Testis (tissue), 3 donors: ENCODE data around the gene FHIP1B. TPM values are rescaled to one million over a fixed set of nuclear protein-coding genes. Genes with fewer than 3 reads are reported as not detected.

ENCODE experiments used
- DNase-seq: peaks from one replicate; pipeline ENCODE4 v3.0.0-alpha.2; 2019
- H3K27ac ChIP-seq, 2 donors: fragments of 200-600 bp; sonication (generic); one replicate each; pipeline ENCODE4 v1.5.1; 2019
- H3K27me3 ChIP-seq: fragments of 200-600 bp; sonication (generic); one replicate; pipeline ENCODE4 v1.5.1; 2019
- H3K36me3 ChIP-seq: fragments of 200-600 bp; sonication (generic); one replicate; pipeline ENCODE4 v1.5.1; 2017; ENCODE audit warnings: low read depth; ENCODE audit errors: missing control alignments
- H3K4me1 ChIP-seq: fragments of 200-600 bp; sonication (generic); one replicate; pipeline ENCODE4 v1.5.1; 2019
- H3K4me3 ChIP-seq, 2 donors: fragments of 200-600 bp; sonication (generic); one replicate each; pipeline ENCODE4 v1.5.1; 2017 to 2019
- H3K9me3 ChIP-seq: fragments of 200-600 bp; sonication (generic); one replicate; pipeline ENCODE4 v1.5.1; 2017
- CTCF ChIP-seq, 3 experiments: fragments of 450-650 bp in 2 of 3; fragments of 200-600 bp in 1 of 3; sonication (generic) in 1 of 3; IDR thresholded peaks; one replicate each; pipeline ENCODE4 v1.5.1; 2016 to 2019; ENCODE audit warnings: antibody characterized with exemption in 3 of 3, mild to moderate bottlenecking in 2 of 3, moderate library complexity in 1 of 3
- POLR2A ChIP-seq: fragments of 450-650 bp; IDR thresholded peaks from one replicate; pipeline ENCODE4 v1.6.1; 2017; ENCODE audit warnings: antibody characterized with exemption, mild to moderate bottlenecking, moderate library complexity
- WGBS, 2 donors: methylation state at CpG; one replicate each; pipeline ENCODE4 v1.1.5; 2018; 5-methylcytosine and 5-hydroxymethylcytosine counted together
- intact Hi-C: fragments of 100-400 bp; cut with DNase I; formaldehyde crosslinking; loops from one replicate; pipeline ENCODE4 v1.15.1; 2023; ENCODE audit warnings: low total_unique reads
- polyA plus RNA-seq: library from polyadenylated mRNA; stranded (reverse); fragments of 350-450 nt; fragmentation: Illumina TruSeq; extraction: RNeasy Lipid Tissue Mini Kit (QIAGEN cat#74804); gene quantifications from one replicate; pipeline ENCODE4 v1.2.3, GENCODE V29; 2014; ENCODE audit warnings: low read depth, low replicate concordance; ENCODE audit not compliant: insufficient read depth
- total RNA-seq, 2 donors: library from RNA; depleted of rRNA; stranded (reverse); fragments of >200 nt; gene quantifications; one replicate each; pipeline ENCODE4 v1.2.3, GENCODE V29; 2016

The FHIP1B gene
- total and polyA plus RNA-seq, 3 donors from 2014 or later: 98.3 to 156 (median 134) TPM

GRCh38 chr11:6206456-6207180, 27.8 kb downstream of the FHIP1B start:
- WGBS, 2 donors: 81% methylated on average over 3 of the region's 3 CpGs
- no peaks in the 10 kb centered on the region for H3K36me3 ChIP-seq
- H3K27ac ChIP-seq: no peak overlapping the region
- H3K4me1 ChIP-seq: no peaks in the 10 kb centered on the region
- intact Hi-C loops: no loop called here
- DNase-seq: no peak
- no peaks in the 10 kb centered on the region for H3K9me3 ChIP-seq
- TF ChIP-seq POLR2A (no peak), CTCF (IDR thresholded peaks at IDR 0.05) (no peak)
- H3K27me3 ChIP-seq: no peaks in the 10 kb centered on the region
- no peak overlapping the region for H3K4me3 ChIP-seq

GRCh38 chr11:6205366-6205765, 29.1 kb downstream of the FHIP1B start, which contains the start of gene C11orf42:
Gene C11orf42, plus strand, starts transcription at chr11:6205557. Its CDS starts 59 bp downstream, at chr11:6205616.
- no peak within 1 kb of the TSS for H3K27ac ChIP-seq
- no peaks in the 10 kb centered on the region for H3K27me3 ChIP-seq
- no peaks in the 10 kb centered on the region for H3K9me3 ChIP-seq
- H3K4me3 ChIP-seq: no peak within 1 kb of the TSS
- H3K36me3 ChIP-seq: no peaks in the 10 kb centered on the region
- WGBS, 2 donors: 85 to 100% methylated on average over 1 of the region's 1 CpG
- intact Hi-C loops: no loop called here
- no peak for DNase-seq
- H3K4me1 ChIP-seq: no peaks in the 10 kb centered on the region
- TF ChIP-seq POLR2A (no peak), CTCF (IDR thresholded peaks at IDR 0.05) (no peak)

DNA sequence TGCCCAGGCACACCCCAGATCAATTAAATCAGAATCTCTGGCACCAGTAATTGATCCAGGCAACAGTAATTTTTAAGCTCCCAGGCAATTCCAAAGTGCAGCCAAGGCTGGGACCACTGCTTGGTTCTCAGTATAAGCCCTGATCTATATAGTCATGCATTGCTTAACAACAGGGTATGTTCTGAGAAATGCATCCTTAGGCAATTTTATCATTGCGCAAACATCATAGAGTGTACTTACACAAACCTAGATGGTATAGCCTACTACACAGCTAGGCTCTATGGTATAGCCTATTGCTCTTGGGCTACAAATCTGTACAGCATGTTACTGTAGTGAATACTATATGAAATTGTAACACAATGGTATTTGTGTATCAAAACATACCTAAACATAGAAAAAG, 29.7 kb downstream of the FHIP1B start:
- no peaks in the 10 kb centered on the region for H3K27me3 ChIP-seq
- H3K4me1 ChIP-seq: no peaks in the 10 kb centered on the region
- H3K9me3 ChIP-seq: no peaks in the 10 kb centered on the region
- no peak overlapping the region for H3K27ac ChIP-seq
- DNase-seq: no peak
- H3K4me3 ChIP-seq: no peak overlapping the region
- no peaks in the 10 kb centered on the region for H3K36me3 ChIP-seq
- intact Hi-C loops: no loop called here
- WGBS, 2 donors: 91 to 100% methylated on average over 1 of the region's 1 CpG
- no peak for TF ChIP-seq CTCF (IDR thresholded peaks at IDR 0.05)
- no peak for TF ChIP-seq POLR2A

GRCh38 chr11:6203327-6203726, 31.1 kb downstream of the FHIP1B start:
- H3K9me3 ChIP-seq: no peaks in the 10 kb centered on the region
- no peak overlapping the region for H3K27ac ChIP-seq
- DNase-seq: no peak
- TF ChIP-seq CTCF (IDR thresholded peaks at IDR 0.05) (no peak), POLR2A (no peak)
- H3K27me3 ChIP-seq: no peaks in the 10 kb centered on the region
- H3K4me1 ChIP-seq: no peaks in the 10 kb centered on the region
- WGBS, 2 donors: 73 to 76% methylated on average over 3 of the region's 3 CpGs
- intact Hi-C loops: no loop called here
- H3K36me3 ChIP-seq: no peaks in the 10 kb centered on the region
- no peak overlapping the region for H3K4me3 ChIP-seq

DNA sequence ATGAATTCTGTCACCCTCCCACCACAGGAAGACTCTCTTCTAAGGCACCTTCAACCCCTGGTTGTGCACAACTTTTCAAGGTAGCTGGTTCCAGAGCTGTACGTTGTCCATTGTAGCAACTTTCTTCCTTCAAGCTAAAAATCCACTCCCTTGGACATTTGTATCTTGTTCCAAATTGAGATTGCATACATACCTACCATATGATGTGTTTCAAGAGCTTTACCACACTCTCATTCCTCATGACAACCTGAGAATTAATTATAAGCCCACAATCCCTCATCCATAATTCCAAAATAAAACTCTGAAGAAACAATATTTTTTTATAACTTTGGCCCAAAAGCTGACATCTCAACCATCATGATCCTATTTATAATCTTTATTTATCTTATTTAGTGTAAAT, 32.4 kb downstream of the FHIP1B start:
- intact Hi-C loops: no loop called here
- no peaks in the 10 kb centered on the region for H3K27me3 ChIP-seq
- 66 to 81% methylated on average over 1 of the region's 1 CpG for WGBS, 2 donors
- H3K4me3 ChIP-seq: no peak overlapping the region
- no peaks in the 10 kb centered on the region for H3K4me1 ChIP-seq
- no peaks in the 10 kb centered on the region for H3K36me3 ChIP-seq
- TF ChIP-seq POLR2A: no peak
- TF ChIP-seq CTCF (IDR thresholded peaks at IDR 0.05): no peak
- no peak overlapping the region for H3K27ac ChIP-seq
- DNase-seq: no peak
- no peaks in the 10 kb centered on the region for H3K9me3 ChIP-seq
